MM.1S (cell line): ENCODE data around the gene IL17C.

Source experiments
- EZH2 ChIP-seq: fragments of 300-600 bp; sonication (generic); optimal IDR thresholded peaks from 2 replicates; pipeline ENCODE3; 2017; ENCODE audit warnings: low read depth, mild to moderate bottlenecking, antibody characterized with exemption, low read length, mixed read lengths
- EZH2phosphoT487 ChIP-seq: fragments of 300-600 bp; sonication (generic); IDR thresholded peaks from 2 replicates; pipeline ENCODE4 v1.6.1; 2018; ENCODE audit warnings: antibody characterized with exemption, low read length
- TF ChIP-seq, protein P1 (sequence below): fragments of 300-600 bp; sonication (generic); IDR thresholded peaks from 2 replicates; pipeline ENCODE4 v1.5.1; 2016; ENCODE audit warnings: antibody characterized with exemption, low read length, mixed read lengths

GRCh38 chr16:88606148-88606757 lies 32.1 kb upstream of the IL17C start:
- TF ChIP-seq, protein P1, sequence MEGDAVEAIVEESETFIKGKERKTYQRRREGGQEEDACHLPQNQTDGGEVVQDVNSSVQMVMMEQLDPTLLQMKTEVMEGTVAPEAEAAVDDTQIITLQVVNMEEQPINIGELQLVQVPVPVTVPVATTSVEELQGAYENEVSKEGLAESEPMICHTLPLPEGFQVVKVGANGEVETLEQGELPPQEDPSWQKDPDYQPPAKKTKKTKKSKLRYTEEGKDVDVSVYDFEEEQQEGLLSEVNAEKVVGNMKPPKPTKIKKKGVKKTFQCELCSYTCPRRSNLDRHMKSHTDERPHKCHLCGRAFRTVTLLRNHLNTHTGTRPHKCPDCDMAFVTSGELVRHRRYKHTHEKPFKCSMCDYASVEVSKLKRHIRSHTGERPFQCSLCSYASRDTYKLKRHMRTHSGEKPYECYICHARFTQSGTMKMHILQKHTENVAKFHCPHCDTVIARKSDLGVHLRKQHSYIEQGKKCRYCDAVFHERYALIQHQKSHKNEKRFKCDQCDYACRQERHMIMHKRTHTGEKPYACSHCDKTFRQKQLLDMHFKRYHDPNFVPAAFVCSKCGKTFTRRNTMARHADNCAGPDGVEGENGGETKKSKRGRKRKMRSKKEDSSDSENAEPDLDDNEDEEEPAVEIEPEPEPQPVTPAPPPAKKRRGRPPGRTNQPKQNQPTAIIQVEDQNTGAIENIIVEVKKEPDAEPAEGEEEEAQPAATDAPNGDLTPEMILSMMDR = no peak
- no peak for TF ChIP-seq EZH2
- no peak for TF ChIP-seq EZH2phosphoT487
